Loucy (cell line): ENCODE results near the gene TBC1D8.

ENCODE experiments used
- H2AFZ ChIP-seq: fragments of 200-600 bp; sonication (generic); 2 replicates; pipeline ENCODE4 v1.6.0; 2016; ENCODE audit warnings: antibody characterized with exemption, mild to moderate bottlenecking, low read length, moderate library complexity
- H3F3A ChIP-seq: fragments of 200-600 bp; 2 replicates; pipeline ENCODE4 v1.6.0; 2016; ENCODE audit warnings: antibody characterized with exemption, low read depth, mild to moderate bottlenecking
- H3K27me3 ChIP-seq: fragments of 200-600 bp; sonication (generic); 2 replicates; pipeline ENCODE4 v1.6.1; 2014; ENCODE audit warnings: low read length, mild to moderate bottlenecking; ENCODE audit not compliant: insufficient read depth, poor library complexity, severe bottlenecking
- H3K36me3 ChIP-seq: fragments of 200-600 bp; sonication (generic); 2 replicates; pipeline ENCODE4 v1.6.1; 2016; ENCODE audit warnings: low read length; ENCODE audit not compliant: insufficient read depth
- H3K4me1 ChIP-seq: fragments of 200-600 bp; sonication (generic); 2 replicates; pipeline ENCODE4 v1.5.1; 2014; ENCODE audit warnings: low read length, mild to moderate bottlenecking; ENCODE audit not compliant: insufficient read depth, poor library complexity, severe bottlenecking
- H3K4me2 ChIP-seq: fragments of 200-600 bp; sonication (generic); 2 replicates; pipeline ENCODE4 v1.6.0; 2014; ENCODE audit warnings: antibody characterized with exemption, low read length, low read depth, mild to moderate bottlenecking; ENCODE audit not compliant: poor library complexity, severe bottlenecking
- H3K4me3 ChIP-seq: fragments of 200-600 bp; sonication (generic); 2 replicates; pipeline ENCODE4 v1.5.1; 2014; ENCODE audit warnings: low read length, mild to moderate bottlenecking, mixed read lengths; ENCODE audit not compliant: poor library complexity, severe bottlenecking
- H3K79me2 ChIP-seq: fragments of 200-600 bp; sonication (generic); 2 replicates; pipeline ENCODE4 v1.6.1; 2014; ENCODE audit warnings: low read length; ENCODE audit not compliant: insufficient read depth
- H3K9ac ChIP-seq: fragments of 200-600 bp; sonication (generic); 2 replicates; pipeline ENCODE4 v1.6.0; 2014; ENCODE audit warnings: mild to moderate bottlenecking, low read depth, low read length, moderate library complexity; ENCODE audit not compliant: poor library complexity, severe bottlenecking
- H3K9me2 ChIP-seq: fragments of 200-600 bp; sonication (generic); replicated peaks from 2 replicates; pipeline ENCODE4 v1.6.1; 2016; ENCODE audit warnings: low read depth, low read length, mixed read lengths
- H3K9me3 ChIP-seq: fragments of 200-600 bp; sonication (generic); 2 replicates; pipeline ENCODE4 v1.6.1; 2014; ENCODE audit warnings: mild to moderate bottlenecking, antibody characterized with exemption, low read length, low read depth; ENCODE audit not compliant: insufficient read depth
- H4K20me1 ChIP-seq: fragments of 200-600 bp; sonication (generic); 2 replicates; pipeline ENCODE4 v1.6.0; 2014; ENCODE audit warnings: antibody characterized with exemption, low read length, mild to moderate bottlenecking; ENCODE audit not compliant: insufficient read depth, poor library complexity, severe bottlenecking
- CTCF ChIP-seq: fragments of 200-600 bp; sonication (generic); conservative IDR thresholded peaks from 2 replicates; pipeline ENCODE4 v1.5.1; 2014; ENCODE audit warnings: mild to moderate bottlenecking, antibody characterized with exemption, low read length
- EZH2phosphoT487 ChIP-seq: fragments of 200-600 bp; IDR thresholded peaks from 2 replicates; pipeline ENCODE4 v1.6.1; 2018; ENCODE audit warnings: antibody characterized with exemption, mild to moderate bottlenecking, moderate library complexity, borderline replicate concordance

Gene TBC1D8

DNA sequence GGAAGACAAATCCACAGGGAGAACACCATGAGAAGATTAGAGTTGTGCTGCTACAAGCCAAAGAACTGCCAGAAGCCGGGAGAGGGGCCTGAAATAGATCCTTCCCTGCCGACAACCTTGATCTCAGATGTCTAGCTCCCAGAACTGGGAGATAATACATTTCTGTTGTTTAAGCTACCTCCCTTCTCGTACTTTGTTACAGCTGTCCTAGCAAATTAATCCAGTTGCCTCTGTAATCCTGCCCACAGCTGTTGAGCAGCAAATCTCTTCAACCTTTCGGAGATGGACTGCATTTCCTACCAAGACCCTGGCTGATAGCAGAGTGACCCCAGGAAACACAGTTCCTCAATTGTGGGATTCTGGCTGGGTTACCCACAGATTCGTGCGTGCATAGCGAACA lies 2.6 kb upstream of the TBC1D8 start:
- Histone ChIP-seq H3K4me3 (no peak overlapping the region), H3K36me3 (no peaks in the 10 kb centered on the region), H3K9me3 (no peaks in the 10 kb centered on the region), H3F3A (no peaks in the 10 kb centered on the region), H3K4me2 (no peak overlapping the region), H3K9ac (no peak overlapping the region), H2AFZ (no peak overlapping the region), H3K4me1 (peaks cover 13% of the 10 kb centered on the region), H3K9me2 (no peaks in the 10 kb centered on the region), H4K20me1 (no peaks in the 10 kb centered on the region), H3K79me2 (no peaks in the 10 kb centered on the region), H3K27me3 (peaks cover 20% of the 10 kb centered on the region)
- no peak for TF ChIP-seq CTCF
- TF ChIP-seq EZH2phosphoT487: no peak

DNA sequence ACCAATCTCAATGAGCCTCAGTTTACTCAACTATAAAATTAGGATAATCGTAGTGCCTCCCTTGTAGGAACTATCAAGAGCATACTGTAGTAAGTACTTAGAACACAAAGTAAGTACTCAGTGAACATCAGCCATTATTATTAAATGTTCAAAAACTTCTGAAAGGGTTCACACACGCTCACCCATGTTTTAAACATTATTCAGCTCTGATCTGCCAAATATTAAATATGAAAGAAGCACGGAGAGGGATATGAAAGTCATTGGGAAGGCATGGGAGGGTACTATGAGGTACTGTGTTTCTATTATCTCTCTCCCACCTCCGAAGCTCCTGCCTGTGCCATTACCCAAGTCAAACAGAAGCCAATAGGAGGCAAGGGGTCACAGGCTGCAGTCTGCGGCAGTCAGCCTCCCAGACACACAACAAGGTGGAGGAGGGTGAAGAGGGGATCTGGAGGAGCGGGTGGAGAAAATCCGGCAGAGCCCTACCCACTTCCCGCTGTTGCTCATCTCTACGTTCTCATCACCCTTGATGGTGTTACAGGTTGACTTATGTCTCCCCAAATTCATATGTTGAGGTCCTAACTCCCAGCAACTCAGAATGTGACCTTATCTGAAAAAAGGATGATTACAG lies 2.0 kb upstream of the TBC1D8 start:
- Histone ChIP-seq H3K4me2 (peak overlapping the region; percentile 81), H3F3A (no peaks in the 10 kb centered on the region), H3K4me3 (no peak overlapping the region), H2AFZ (no peak overlapping the region), H3K79me2 (no peaks in the 10 kb centered on the region), H4K20me1 (no peaks in the 10 kb centered on the region), H3K4me1 (peaks cover 13% of the 10 kb centered on the region), H3K27me3 (peaks cover 26% of the 10 kb centered on the region), H3K9me2 (no peaks in the 10 kb centered on the region), H3K9ac (no peak overlapping the region), H3K36me3 (no peaks in the 10 kb centered on the region), H3K9me3 (no peaks in the 10 kb centered on the region)
- no peak for TF ChIP-seq CTCF
- no peak for TF ChIP-seq EZH2phosphoT487

GRCh38 chr2:101152272-101153076 lies 1.3 kb upstream of the TBC1D8 start:
- TF ChIP-seq CTCF (peak; percentile 79), EZH2phosphoT487 (no peak)
- H3K9me3 ChIP-seq: no peaks in the 10 kb centered on the region
- H3K4me3 ChIP-seq: peak overlapping the region; percentile 71
- H3K27me3 ChIP-seq: peaks cover 31% of the 10 kb centered on the region
- peak overlapping the region; percentile 81 for H3K4me2 ChIP-seq
- peaks cover 13% of the 10 kb centered on the region for H3K4me1 ChIP-seq
- peak overlapping the region; percentile 70 for H3K9ac ChIP-seq
- no peaks in the 10 kb centered on the region for H4K20me1 ChIP-seq
- H3K79me2 ChIP-seq: no peaks in the 10 kb centered on the region
- no peaks in the 10 kb centered on the region for H3K9me2 ChIP-seq
- peak overlapping the region; percentile 89 for H2AFZ ChIP-seq
- no peaks in the 10 kb centered on the region for H3K36me3 ChIP-seq
- H3F3A ChIP-seq: no peaks in the 10 kb centered on the region
